Esophagus mucosa (tissue), 1 donor: Measurements from ENCODE around the gene ASPG. TPM values are rescaled to one million over a fixed set of nuclear protein-coding genes. Genes with fewer than 3 reads are reported as not detected.
"Not testable (repeated sequence)": the region's sequence is repeated elsewhere in the genome, so short reads cannot be mapped to it uniquely, and the experiment has no call there.

ENCODE experiments used
- ATAC-seq: fragments of 200-7000 bp; cut with Tn5 transposase; one replicate; pipeline ENCODE4 v1.9.1; 2020
- total RNA-seq: library from RNA; stranded (reverse); gene quantifications from one replicate; pipeline ENCODE4 v1.2.4, GENCODE V29; 2023
- donor health status: DM: yes; HTN: yes; CAD: no.

ASPG gene
- total RNA-seq, 1 donor from 2014 or later, result 59.2 TPM

DNA sequence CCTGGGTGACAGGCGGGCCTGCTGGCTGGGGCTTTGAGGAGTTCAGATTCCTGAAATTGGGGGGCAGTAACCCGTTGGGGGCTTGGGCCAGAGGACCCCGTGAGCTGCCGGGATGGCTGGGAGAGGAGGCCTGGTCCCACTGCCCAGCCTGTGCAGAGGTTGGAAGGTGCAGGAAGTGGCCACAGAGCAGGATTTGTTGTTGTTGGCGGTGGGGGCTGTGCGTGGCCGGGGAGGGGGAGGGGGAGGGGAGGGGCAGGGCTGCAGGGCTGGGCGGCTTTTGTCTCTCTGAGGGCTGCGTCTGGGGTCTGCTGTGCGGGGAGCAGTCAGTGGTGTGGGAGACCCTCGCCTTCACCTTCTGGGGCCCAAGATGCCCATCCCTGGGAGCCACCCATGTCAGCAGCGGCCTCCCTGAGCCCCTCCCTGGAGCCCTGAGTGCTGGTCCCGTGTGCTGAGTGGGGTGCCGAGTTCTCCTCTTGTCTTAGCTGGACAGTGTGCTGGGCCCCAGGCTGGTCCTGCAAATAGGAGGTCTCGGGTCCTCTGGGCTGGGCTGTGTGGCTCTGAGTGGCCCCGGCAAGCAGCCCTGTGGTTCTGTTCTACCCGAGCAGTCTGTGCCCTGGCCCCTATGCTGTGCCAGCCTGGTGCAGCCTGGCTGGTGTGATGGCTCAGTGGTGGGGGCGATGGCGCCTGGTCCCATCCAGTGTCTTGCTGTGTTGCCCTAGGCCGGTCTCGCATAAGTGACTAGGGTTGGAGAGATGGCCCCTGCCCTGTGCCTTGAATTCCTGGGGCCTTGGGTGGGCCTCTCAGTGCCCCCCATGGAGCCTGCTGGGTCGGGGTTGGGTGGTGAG, 63.2 kb downstream of the ASPG start:
- no peak for ATAC-seq

DNA sequence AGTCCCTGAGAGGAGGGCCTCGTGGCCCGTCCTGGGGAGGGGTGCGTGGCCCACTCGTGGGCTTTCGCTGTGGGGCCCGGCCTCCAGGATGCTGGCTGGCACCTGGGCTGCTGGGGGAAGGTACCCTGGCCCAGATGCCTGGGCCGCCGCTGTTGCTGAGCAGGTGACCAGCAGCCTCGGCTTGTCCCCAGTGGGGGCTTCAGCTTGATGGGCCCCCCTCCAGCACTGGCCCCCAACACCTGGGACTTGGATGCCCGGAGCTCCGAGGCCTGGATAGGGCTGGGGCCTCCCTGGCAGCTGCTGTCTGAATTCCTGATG, 63.7 kb downstream of the ASPG start:
- no peak for ATAC-seq

DNA sequence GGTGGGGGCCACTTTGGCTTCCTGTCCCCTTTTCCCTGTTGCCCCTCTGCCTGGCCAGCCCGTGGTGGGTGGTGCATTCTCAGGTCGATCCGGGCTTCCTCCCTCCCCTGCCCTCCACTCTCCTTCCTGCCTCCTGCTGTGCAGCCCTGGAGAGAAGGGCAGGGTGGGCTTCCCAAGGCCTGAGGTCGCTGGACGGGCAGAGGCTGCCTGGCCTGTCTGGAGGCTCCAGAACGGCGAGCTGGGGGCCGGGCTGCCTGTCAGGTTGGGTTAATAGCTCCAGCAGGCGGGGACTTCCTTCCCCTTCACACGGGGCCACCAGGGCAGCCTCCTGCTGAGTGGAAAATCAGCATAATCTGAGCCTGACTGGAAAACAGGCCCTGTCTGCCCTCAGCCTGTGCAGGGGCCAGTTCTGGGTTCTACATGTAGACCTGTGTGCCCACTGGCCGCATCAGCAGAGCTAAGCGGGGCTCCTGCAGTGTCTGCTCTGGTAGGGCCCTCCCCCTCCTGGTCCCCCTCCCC, 64.2 kb downstream of the ASPG start:
- ATAC-seq, result peak; percentile 8

DNA sequence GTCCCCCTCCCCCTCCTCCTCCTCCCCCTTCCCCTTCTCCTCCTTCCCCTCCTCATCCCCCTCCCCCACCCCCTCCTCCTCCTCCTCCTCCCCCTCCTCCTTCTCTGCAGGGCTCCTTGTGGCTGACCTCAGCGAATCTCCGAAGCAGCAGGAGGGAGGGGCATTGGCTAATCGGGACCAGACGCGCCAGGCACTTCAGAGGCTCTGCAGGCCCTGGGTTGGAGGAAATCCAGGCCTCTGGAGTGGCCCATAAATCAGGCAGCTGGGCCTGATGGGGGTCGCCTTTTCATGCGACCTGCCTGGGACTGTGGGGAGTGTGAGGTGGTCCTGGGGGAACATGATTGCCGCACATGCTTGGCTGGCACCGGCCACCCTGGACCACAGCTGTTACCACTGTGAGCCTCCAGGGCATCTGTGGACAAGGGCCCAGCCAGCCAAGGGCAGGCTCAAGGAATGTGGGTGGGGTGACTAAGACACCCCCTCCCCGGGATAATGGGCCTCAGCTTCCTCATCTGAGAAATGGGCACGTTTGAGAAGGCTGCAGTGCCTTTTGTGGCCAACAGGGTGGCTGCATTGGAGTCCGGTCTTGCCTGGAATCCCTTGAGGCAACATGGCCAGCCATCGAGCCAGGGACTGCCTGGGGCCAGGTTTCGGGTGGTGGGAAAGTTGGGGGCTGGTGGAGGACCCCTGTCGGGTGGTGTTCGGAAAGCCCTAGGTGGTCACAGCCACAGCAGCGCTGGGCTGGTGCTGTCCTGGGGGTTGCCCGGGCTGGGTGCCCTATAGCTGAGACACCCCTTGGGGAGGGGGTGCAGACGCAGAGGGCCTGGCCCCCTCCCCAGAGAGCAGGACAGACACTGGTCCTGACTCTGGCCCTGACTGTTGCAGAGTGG, 64.9 kb downstream of the ASPG start:
- ATAC-seq, result no peak

DNA sequence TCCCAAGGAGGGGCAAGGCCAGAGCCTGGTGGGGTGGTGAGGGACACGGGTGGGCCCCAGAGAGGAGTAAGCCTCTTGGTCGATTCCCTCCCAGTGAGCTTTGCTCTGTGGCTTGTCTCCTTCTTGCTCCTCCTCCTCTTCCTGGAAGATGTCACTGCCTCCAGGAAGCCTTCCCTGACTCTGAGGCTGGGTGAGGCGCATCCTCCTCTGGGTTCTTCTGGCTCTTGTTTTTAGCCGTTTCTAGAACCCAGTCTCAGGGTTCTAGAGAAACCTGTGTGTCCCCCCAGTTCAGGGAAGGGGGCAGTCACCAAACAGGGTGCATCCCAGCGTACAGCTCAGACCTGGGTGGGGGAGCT, 65.5 kb downstream of the ASPG start:
- ATAC-seq, result no peak

DNA sequence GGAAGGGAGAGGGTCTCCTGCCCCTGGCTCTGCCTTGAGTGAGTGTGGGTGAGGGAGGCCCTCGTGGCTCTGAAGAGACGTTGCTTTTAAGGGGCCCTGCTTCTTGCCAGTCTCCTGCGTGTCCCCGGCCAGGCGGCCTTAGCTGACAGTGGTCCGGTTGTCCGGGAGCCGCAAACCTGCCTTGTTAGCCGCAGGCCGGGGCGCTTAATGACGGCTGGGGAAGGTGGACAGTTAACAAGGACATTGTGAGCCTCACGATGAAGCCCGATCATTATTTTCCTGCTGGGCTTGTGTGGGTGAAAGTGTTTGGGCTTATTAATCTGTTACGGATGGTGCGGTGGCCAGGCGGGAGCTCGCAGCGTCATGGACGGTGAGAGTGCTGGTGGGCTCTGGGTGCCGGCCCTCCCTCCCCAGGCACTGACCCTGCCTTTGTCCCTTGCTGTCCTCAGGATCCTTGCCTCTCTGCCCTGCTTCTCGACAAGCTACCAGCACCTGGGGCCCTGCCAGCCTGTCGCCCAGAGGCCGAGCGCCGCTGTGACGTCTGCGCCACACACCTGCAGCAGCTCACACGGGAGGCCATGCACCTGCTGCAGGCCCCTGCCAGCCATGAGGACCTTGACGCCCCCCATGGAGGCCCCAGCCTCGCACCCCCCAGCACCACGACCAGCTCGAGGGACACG, 66.2 kb downstream of the ASPG start:
- no peak for ATAC-seq

DNA sequence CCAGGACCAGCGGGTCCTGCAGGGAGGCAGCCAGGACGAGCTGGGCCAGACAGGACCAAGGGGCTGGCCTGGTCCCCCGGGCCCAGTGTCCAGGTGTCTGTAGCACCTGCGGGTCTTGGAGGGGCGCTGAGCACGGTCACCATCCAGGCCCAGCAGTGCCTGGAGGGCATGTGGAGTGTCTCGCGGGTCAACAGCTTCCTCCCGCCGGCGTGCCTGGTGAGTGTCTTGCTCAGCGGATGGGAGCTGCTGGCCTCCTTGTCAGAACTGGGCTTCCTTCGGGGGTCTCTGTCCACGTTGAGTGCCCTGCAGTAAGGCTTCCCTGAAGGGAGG, 66.7 kb downstream of the ASPG start:
- no peak for ATAC-seq

DNA sequence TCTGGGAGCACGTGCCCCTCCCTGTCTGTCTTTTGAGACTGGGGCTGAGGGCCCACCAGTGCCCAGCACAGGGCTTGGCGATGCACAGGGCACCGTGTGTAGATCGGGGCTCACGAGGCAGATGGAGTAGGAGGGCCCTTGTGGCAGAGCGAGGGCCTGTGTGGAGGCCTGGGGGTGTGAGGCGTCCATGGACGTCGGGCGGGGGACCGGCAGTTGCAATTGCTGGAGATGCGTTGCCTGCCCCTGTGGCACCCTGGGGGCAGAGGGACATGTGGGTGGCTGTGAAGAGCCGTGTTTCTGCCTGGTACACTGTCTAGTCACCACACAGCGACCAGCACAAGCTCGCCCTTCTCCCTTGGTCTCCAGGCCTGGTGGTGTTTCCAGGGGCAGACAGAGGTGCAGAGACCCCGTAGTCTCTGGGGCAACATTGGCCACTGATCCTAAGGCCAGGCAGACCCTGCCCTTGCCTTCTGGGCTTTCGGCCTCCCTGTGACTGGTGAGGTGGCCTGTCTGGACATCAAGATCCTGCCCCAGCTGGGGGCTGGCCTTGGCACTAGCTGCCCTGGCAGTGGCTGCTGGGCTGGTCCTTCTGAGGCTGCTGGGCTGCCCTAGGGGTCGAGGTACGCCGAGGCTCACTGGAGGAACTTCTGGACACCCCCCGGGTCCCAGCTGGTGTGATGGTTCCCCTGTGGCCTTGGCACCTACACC, 67.3 kb downstream of the ASPG start:
- no peak for ATAC-seq

DNA sequence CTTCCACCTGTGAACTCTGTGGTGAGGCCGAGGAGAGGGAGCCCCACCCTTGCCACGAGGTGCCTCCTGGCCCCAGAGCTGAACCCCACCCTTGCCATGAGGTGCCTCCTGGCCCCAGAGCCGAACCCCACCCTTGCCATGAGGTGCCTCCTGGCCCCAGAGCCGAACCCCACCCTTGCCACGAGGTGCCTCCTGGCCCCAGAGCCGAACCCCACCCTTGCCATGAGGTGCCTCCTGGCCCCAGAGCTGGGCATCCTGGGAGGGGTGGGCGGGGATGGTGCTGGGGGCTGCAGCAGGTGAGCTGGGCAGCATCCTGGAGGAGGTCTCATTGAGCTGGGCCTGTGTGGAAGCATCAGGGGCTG, 67.9 kb downstream of the ASPG start:
- ATAC-seq, result not testable (repeated sequence)

DNA sequence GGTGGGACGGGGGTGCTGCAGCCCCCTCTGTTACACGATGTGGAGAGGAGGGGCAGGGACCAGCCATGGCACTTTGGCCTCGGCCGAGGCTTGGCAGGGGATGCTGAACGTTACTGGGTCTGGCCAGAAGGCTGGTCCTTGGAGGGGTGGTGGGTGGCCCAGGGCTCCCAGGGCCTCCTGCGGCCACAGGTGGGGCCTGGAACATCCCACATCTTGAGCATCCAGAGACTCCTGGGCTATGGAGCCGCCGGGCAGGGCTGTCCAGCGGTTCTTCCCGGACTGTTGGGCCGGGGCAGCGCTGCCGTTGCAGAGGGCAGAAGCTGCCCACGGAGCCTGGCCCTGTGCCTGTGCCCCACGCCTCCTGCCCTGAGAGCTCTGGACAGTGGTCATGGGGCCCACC, 68.7 kb downstream of the ASPG start:
- no peak for ATAC-seq

DNA sequence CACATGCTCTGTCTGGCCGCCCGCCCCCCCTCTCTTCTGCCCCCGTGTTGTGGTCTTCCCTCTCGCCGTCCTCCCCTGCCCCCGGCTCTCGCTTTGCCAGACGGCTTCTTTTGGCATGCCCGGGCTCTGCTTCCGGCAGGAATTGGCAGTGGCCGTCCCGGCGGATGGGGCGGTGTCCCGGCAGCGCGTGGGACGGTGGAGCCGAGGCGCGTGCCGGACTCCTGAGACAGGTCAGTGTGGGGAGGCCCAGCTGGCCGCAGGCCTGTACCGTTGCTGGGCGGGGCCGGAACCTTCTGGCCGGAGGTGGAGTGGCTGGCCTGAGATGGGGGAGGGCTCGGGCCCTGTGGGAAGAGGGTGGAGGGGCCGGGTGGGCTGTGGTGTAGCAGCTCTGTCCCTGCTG, 70.0 kb downstream of the ASPG start:
- ATAC-seq, result peak; percentile 22

DNA sequence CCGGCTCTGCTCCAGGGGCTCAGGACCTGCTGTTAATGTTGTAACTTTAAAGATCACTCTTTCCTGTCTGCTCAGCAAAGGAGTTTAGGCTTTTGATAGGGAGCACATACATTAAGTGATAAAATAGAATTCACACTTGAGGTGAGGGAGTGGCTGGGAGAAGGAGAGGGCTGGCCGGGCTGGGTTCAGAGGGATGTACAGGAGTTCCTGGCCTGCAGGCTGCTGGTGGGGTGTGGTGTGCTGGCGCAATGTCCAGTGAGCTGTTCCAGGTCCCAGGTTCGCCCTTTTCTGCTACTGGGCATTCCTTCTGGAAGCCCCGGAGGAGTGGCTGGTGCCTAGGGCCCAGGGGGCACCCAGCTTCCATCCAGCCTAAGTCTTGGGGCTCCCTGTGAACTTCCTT, 70.6 kb downstream of the ASPG start:
- ATAC-seq, result no peak

DNA sequence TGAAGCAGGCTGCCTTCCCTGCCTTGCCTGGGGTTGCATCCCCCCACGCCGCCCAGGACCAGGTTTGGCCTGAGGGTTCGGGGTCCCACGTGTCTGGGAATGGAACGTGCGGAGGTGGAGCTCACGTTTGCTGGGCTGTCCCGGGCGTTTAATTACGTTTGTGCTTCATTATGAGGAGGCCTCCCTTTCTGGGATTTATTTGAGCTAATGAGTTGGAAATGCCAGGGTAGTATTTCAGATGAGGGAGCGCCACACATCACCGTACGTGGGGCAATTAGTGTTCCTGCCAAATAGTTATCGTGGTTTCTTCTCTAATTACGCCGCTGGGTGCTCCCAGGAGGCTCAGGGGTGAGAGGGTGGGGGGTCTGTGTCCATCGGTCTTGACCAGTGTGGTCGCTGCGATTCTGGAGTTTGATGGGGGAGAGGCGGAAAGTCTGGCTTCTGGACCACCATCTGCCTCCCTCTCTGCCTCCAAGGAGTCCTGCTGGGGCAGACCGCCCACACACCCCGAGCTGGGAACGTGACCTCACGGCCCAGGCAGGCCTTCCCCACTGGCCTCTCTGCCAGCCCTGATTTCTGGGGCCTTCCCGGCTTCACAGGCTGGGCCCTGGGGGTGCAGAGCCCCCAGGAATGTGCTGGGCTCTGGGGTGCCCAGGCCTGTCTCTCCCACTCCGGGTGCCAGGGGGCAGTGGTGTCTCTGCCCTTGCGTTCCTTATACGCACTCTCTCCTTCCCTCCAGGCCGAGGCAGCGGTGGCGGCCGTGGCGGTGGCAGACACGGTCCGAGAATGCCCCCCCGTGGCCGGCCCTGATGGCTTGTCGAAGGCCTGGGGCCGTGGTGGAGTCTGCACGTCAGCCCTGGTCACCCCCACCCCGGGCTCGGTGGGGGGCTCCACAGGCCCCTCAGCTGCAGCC, 71.8 kb downstream of the ASPG start:
- no peak for ATAC-seq

DNA sequence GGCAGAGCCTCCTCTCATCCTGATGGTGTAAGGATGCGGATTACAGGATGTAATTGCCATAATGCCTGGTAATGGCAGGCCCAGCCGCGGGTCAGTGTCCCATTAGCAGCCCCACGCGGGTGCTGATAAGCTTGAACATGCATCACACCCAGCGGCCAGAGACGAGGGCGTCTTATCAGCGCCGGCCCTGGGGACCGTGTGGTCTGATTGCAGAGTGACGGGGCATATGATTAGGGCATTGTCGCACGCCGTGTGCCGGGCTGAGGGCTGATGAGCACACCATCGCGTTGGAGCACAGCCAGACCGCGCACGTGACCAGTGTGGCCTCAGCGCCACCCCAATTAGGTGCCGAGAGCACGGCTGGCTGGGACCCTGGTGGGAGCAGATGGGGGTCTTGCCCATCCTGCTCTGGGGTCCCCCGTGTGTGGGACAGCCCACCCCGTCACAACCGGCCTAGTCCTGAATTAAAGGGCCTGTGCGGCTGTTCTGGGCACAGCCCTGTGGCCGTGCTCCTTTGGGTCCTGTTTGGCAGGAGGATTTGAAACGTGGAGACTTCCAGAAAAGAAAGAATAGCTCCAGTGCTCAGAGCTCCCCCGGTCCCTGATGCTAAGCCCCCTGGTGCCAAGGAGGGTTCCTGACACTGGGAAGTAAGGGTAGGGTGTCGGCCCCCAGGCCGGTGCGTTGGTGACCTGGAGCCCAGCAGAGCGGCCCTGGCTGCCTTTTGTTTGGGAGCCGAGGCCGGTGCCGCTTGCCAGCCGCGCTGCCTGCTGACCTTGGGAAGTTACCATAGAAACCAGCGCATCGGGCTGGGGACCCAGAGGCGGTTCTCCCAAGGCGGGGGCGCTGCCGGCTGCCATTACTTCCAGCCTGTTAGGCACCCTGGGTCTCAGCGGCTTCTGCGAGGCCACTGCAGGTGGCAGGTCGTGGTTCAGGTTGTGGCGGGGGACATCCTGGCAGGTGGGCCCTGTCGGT, 73.6 kb downstream of the ASPG start:
- no peak for ATAC-seq

DNA sequence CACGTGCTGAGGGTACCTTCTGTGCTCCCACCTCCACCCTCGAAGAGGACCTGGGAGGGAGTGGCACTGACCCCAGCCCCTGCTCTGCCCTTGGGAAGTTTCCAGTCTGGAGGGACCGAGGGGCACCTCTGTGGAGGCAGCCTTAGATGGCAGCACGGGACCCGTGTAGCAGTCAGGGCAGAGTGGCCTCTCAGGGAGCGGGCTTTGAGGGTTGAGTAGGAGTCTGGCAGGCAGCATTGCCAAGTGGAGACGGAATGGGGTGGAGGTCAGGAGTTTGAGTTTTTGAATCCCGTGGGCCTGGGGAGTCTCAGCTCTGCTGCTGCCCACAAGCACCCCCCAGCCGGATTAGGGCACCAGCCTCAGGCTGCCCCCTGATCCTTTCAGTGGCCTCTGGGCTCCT, 74.5 kb downstream of the ASPG start:
- no peak for ATAC-seq

DNA sequence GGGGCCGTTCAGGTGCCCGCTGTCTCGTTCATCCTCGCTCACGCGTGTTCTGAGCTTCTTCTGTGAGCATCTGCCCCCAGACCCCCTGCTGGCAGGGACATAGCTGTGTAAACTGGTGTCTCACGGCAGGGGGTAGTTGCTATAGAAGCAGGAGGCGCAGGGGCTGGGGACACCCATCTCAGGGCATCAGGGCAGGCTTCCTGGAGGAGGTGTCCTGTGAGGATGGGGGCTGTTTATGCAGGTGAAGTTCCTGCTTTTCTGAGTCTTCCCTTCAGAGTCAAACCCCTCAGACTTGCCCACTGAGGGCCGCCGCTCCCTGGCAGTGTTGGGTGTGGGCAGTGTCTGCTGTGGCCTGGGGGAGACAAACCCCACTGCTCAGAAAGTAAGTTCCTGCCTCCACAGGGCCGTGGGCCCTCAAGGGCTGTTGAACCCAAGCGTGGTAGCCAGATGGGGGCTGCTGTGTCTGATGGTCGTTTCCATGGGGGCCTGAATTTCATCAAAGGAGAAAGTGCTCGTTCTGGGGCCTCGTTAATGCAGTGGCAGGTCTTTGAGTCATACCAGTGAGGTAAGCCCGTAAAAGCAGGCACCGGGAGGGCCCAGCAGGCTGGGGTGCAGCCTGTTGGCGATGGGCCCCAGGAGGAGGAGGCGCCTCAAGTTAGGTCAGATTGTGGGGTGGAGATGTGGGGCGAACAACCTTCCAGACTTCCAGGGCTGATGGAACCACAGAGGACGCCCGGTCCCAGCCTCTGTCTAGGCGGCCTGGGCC, 76.3 kb downstream of the ASPG start:
- no peak for ATAC-seq

DNA sequence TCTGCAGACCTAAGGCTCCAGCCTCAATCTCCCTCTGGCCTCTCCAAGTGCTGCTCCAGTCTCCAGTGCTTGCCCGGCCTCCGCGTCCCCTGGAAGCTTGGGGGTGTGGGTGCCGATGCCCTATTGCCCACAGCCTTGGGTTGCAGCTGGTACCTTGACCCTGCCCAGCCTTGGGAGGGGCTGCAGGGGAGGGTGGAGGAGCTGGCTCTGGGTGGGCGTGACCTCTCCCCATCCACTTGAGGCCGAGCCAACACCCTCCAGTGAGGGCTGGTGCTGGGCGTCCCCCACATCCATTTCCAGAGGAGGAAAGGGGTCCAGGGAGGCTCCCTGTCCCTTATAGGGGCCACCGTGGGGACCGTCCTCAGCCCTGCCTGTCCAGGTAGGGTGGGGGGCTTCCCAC, 77.0 kb downstream of the ASPG start:
- no peak for ATAC-seq

DNA sequence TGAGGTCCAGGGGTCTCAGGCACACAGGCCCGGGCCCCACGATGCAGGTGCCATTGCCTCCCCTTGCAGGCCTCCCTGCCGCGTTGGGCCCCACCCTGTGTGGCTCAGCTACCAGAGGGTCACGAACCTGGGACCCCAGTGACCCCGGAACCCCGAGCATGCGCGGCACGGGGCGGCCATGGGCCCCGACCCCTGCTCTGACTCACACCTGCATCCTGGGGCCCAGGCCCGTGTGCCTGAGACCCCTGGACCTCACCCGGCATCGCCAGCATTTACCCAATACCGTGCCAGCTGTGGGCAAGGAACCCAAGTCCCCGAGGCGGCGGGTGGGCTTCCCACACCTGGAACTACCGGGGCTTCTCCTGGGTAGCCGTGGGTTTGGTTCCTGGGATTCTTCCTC, 78.0 kb downstream of the ASPG start:
- ATAC-seq, result no peak

DNA sequence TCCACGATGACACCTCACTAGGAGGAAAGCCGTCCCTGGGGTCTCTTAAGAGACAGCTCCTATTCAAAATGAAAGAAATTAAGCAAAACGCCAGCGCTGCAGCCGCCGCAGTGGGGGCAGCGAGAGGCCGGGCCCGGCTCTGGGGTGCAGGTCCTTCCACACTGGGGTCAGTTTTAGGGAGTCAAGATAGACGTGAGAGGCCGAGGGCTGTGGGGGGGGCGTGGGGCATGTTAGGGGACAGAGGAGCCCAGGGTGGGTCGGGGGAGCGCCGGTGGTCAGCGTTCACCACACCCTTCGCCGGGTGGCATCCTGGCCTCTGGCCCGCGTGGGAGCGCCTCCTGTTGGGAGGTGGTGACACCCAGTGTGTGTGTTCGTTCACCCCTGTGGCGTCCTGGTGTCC, 78.5 kb downstream of the ASPG start:
- no peak for ATAC-seq

DNA sequence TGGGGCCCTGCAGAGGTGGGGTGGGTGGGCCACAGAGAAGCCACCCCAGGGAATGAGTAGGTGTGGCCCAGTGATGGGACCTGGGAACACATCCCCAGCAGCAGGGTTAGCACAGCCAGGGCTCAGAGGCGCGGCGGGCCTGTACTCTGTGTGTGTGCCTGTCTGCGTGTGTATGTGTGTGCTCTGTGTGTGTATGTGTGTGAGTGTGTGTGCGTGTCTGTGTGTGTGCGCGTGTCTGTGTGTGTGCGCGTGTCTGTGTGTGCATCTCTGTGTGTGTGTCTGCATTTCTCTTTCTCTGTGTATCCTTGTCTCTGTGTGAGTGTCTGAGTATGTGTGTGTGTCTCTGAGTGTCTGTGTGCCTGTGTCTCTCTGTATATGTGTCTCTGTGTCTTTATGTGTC, 79.0 kb downstream of the ASPG start:
- ATAC-seq, result no peak
